HCT116 (cell line): ENCODE data around the gene ISCU.

ENCODE experiments used
- POLR2A ChIP-seq: IDR thresholded peaks from 2 replicates; pipeline ENCODE4 v1.7.0; 2011; ENCODE audit warnings: borderline replicate concordance; ENCODE audit not compliant: insufficient read depth, insufficient read length; ENCODE audit errors: extremely low read depth
- REST ChIP-seq: IDR thresholded peaks from 2 replicates; pipeline ENCODE4 v1.6.1; 2012; ENCODE audit warnings: low read depth

- TF ChIP-seq REST (no peak), POLR2A (no peak)
Observed at GRCh38 chr12:108575199-108575912, 13.0 kb downstream of the ISCU start.
